ENCODE data around the gene FXYD3.

- TF ChIP-seq, protein P1, sequence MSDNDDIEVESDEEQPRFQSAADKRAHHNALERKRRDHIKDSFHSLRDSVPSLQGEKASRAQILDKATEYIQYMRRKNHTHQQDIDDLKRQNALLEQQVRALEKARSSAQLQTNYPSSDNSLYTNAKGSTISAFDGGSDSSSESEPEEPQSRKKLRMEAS (IDR thresholded peaks at IDR 0.05): no peak
- TF ChIP-seq RAD21 (IDR thresholded peaks at IDR 0.05) (no peak), CTCF (IDR thresholded peaks at IDR 0.05; ENCODE audit: low read depth, low read length, missing input control) (no peak), TAF1 (conservative IDR thresholded peaks at IDR 0.05) (no peak), JUND (IDR thresholded peaks at IDR 0.05) (no peak), EGR1 (IDR thresholded peaks at IDR 0.05; ENCODE audit: low read depth in 2 of 2) (no peak), GABPA (IDR thresholded peaks at IDR 0.05 in 1 of 2, conservative IDR thresholded peaks at IDR 0.05 in 1 of 2) (no peak), YY1 (IDR thresholded peaks at IDR 0.05) (no peak), SP1 (IDR thresholded peaks at IDR 0.05) (no peak), RXRA (IDR thresholded peaks at IDR 0.05) (no peak)
- TF ChIP-seq, protein P2, sequence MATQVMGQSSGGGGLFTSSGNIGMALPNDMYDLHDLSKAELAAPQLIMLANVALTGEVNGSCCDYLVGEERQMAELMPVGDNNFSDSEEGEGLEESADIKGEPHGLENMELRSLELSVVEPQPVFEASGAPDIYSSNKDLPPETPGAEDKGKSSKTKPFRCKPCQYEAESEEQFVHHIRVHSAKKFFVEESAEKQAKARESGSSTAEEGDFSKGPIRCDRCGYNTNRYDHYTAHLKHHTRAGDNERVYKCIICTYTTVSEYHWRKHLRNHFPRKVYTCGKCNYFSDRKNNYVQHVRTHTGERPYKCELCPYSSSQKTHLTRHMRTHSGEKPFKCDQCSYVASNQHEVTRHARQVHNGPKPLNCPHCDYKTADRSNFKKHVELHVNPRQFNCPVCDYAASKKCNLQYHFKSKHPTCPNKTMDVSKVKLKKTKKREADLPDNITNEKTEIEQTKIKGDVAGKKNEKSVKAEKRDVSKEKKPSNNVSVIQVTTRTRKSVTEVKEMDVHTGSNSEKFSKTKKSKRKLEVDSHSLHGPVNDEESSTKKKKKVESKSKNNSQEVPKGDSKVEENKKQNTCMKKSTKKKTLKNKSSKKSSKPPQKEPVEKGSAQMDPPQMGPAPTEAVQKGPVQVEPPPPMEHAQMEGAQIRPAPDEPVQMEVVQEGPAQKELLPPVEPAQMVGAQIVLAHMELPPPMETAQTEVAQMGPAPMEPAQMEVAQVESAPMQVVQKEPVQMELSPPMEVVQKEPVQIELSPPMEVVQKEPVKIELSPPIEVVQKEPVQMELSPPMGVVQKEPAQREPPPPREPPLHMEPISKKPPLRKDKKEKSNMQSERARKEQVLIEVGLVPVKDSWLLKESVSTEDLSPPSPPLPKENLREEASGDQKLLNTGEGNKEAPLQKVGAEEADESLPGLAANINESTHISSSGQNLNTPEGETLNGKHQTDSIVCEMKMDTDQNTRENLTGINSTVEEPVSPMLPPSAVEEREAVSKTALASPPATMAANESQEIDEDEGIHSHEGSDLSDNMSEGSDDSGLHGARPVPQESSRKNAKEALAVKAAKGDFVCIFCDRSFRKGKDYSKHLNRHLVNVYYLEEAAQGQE (IDR thresholded peaks at IDR 0.05): no peak
- TF ChIP-seq, protein P3, sequence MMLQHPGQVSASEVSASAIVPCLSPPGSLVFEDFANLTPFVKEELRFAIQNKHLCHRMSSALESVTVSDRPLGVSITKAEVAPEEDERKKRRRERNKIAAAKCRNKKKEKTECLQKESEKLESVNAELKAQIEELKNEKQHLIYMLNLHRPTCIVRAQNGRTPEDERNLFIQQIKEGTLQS (IDR thresholded peaks at IDR 0.05): no peak
- TF ChIP-seq, protein P4, sequence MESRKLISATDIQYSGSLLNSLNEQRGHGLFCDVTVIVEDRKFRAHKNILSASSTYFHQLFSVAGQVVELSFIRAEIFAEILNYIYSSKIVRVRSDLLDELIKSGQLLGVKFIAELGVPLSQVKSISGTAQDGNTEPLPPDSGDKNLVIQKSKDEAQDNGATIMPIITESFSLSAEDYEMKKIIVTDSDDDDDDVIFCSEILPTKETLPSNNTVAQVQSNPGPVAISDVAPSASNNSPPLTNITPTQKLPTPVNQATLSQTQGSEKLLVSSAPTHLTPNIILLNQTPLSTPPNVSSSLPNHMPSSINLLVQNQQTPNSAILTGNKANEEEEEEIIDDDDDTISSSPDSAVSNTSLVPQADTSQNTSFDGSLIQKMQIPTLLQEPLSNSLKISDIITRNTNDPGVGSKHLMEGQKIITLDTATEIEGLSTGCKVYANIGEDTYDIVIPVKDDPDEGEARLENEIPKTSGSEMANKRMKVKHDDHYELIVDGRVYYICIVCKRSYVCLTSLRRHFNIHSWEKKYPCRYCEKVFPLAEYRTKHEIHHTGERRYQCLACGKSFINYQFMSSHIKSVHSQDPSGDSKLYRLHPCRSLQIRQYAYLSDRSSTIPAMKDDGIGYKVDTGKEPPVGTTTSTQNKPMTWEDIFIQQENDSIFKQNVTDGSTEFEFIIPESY (IDR thresholded peaks at IDR 0.05): no peak
Observed at GRCh38 chr19:35106898-35107541, 8.6 kb upstream of the FXYD3 start.

All from liver (tissue), 3 donors.